Stimulated activated CD8-positive, alpha-beta memory T cell treated with anti-CD3 and anti-CD28 coated beads, Interleukin-12 subunit alpha, Interleukin-12 subunit beta, amount 100 ng/mL, for 1 hour (primary cell): ENCODE data around the gene TBCK.

Experiments used
- DNase-seq: peaks from one replicate; pipeline ENCODE4 v3.0.0-alpha.2; 2020; ENCODE audit warnings: low read depth

The TBCK gene

GRCh38 chr4:106038908-106039307 is 277.1 kb downstream of the TBCK start:
- DNase-seq, result no peak

- no peak for DNase-seq
Observed at GRCh38 chr4:106038012-106038411, 278.0 kb downstream of the TBCK start.

- no peak for DNase-seq
Observed at GRCh38 chr4:106036848-106037247, 279.2 kb downstream of the TBCK start.

- DNase-seq, result no peak
Observed at GRCh38 chr4:106036334-106036733, 279.7 kb downstream of the TBCK start.

GRCh38 chr4:106035204-106035603 is 280.8 kb downstream of the TBCK start:
- DNase-seq, result no peak

GRCh38 chr4:106034751-106035150 is 281.3 kb downstream of the TBCK start:
- no peak for DNase-seq

- no peak for DNase-seq
Observed at GRCh38 chr4:106034220-106034619, 281.8 kb downstream of the TBCK start.

GRCh38 chr4:106033469-106033868 is 282.5 kb downstream of the TBCK start:
- no peak for DNase-seq

GRCh38 chr4:106032851-106033286 is 283.1 kb downstream of the TBCK start:
- DNase-seq, result no peak

- DNase-seq, result no peak
Observed at GRCh38 chr4:106022454-106022853, 293.6 kb downstream of the TBCK start.

GRCh38 chr4:106021737-106022410 is 294.1 kb downstream of the TBCK start:
- DNase-seq, result no peak

GRCh38 chr4:106019771-106020170 is 296.2 kb downstream of the TBCK start:
- no peak for DNase-seq

- no peak for DNase-seq
Observed at GRCh38 chr4:106017975-106018374, 298.0 kb downstream of the TBCK start.

- DNase-seq, result no peak
Observed at GRCh38 chr4:106011387-106011786, 304.6 kb downstream of the TBCK start.

GRCh38 chr4:106010761-106011160 is 305.2 kb downstream of the TBCK start:
- no peak for DNase-seq

GRCh38 chr4:106002994-106003393 is 313.0 kb downstream of the TBCK start:
- DNase-seq, result no peak

- no peak for DNase-seq
Observed at GRCh38 chr4:105998171-105999063, 317.6 kb downstream of the TBCK start.

- no peak for DNase-seq
Observed at GRCh38 chr4:105996845-105997244, 319.2 kb downstream of the TBCK start.

- DNase-seq, result no peak
Observed at GRCh38 chr4:105994841-105995501, 321.0 kb downstream of the TBCK start.

- DNase-seq, result no peak
Observed at GRCh38 chr4:105994061-105994460, 321.9 kb downstream of the TBCK start.

- no peak for DNase-seq
Observed at GRCh38 chr4:105992641-105993305, 323.2 kb downstream of the TBCK start.

- DNase-seq, result no peak
Observed at GRCh38 chr4:105991726-105992125, 324.3 kb downstream of the TBCK start.
